HepG2 (cell line): ENCODE results near the gene ACAD8. TPM values are rescaled to one million over a fixed set of nuclear protein-coding genes. Genes with fewer than 3 reads are reported as not detected.

ENCODE experiments used
- ASH2L ChIP-seq: fragments of 300-600, 200-600 bp; sonication (generic); IDR thresholded peaks from 2 replicates; pipeline ENCODE4 v1.7.0; 2017; ENCODE audit warnings: low read depth, mild to moderate bottlenecking, moderate library complexity, mixed read lengths, low read length; ENCODE audit not compliant: insufficient read length
- ATM ChIP-seq: fragments of 450-650 bp; IDR thresholded peaks from 2 replicates; pipeline ENCODE4 v1.7.1; 2017; ENCODE audit warnings: mild to moderate bottlenecking, borderline replicate concordance
- BRF2 ChIP-seq: sonication (generic); formaldehyde crosslinking; IDR thresholded peaks from 2 replicates; pipeline ENCODE4 v1.8.1; 2022; ENCODE audit warnings: mild to moderate bottlenecking, missing genetic modification reagents
- CEBPG ChIP-seq: IDR thresholded peaks from 2 replicates; pipeline ENCODE4 v1.6.1; 2016
- FIP1L1 ChIP-seq: fragments of 200-400 bp; formaldehyde crosslinking; IDR thresholded peaks from 2 replicates; pipeline ENCODE4 v1.6.1; 2018; ENCODE audit warnings: low read depth, mild to moderate bottlenecking, low read length, moderate library complexity, borderline replicate concordance; ENCODE audit not compliant: insufficient read depth
- FLYWCH1 ChIP-seq: sonication (generic); formaldehyde crosslinking; IDR thresholded peaks from 2 replicates; pipeline ENCODE4 v1.8.1; 2023; ENCODE audit warnings: mild to moderate bottlenecking, missing genetic modification reagents
- GATA4 ChIP-seq: sonication (generic); IDR thresholded peaks from 2 replicates; pipeline ENCODE4 v1.6.1; 2016; ENCODE audit warnings: antibody characterized with exemption, low read depth, borderline replicate concordance
- HINFP ChIP-seq: sonication (generic); formaldehyde crosslinking; IDR thresholded peaks from 2 replicates; pipeline ENCODE4 v1.4.0; 2020; ENCODE audit warnings: low read depth, mild to moderate bottlenecking, missing genetic modification reagents
- HNRNPK ChIP-seq: fragments of 200-400 bp; formaldehyde crosslinking; IDR thresholded peaks from 2 replicates; pipeline ENCODE4 v1.6.1; 2018; ENCODE audit warnings: low read length, low read depth, moderate library complexity, mild to moderate bottlenecking; ENCODE audit not compliant: poor library complexity, severe bottlenecking
- KDM3A ChIP-seq: IDR thresholded peaks from 2 replicates; pipeline ENCODE4 v1.6.1; 2018; ENCODE audit warnings: low read depth, missing compliant biosample characterization
- NFKB2 ChIP-seq: sonication (generic); formaldehyde crosslinking; IDR thresholded peaks from 2 replicates; pipeline ENCODE4 v1.4.0; 2020; ENCODE audit warnings: missing genetic modification reagents, borderline replicate concordance
- PLRG1 ChIP-seq: fragments of 450-650 bp; conservative IDR thresholded peaks from 2 replicates; pipeline ENCODE4 v1.6.1; 2016
- TRAFD1 ChIP-seq: sonication (generic); formaldehyde crosslinking; IDR thresholded peaks from 2 replicates; pipeline ENCODE4 v1.5.1; 2020; ENCODE audit warnings: missing genetic modification reagents, mild to moderate bottlenecking, borderline replicate concordance
- YEATS4 ChIP-seq: sonication (generic); formaldehyde crosslinking; IDR thresholded peaks from 2 replicates; pipeline ENCODE4 v1.4.0; 2020; ENCODE audit warnings: missing genetic modification reagents, borderline replicate concordance
- ZBTB34 ChIP-seq: sonication (generic); formaldehyde crosslinking; IDR thresholded peaks from 2 replicates; pipeline ENCODE4 v1.8.0; 2022; ENCODE audit warnings: mild to moderate bottlenecking, missing genetic modification reagents
- ZBTB4 ChIP-seq: sonication (generic); formaldehyde crosslinking; IDR thresholded peaks from 2 replicates; pipeline ENCODE4 v1.4.0; 2020; ENCODE audit warnings: missing genetic modification reagents, mild to moderate bottlenecking, borderline replicate concordance
- ZBTB8A ChIP-seq: sonication (generic); formaldehyde crosslinking; IDR thresholded peaks from 2 replicates; pipeline ENCODE4 v1.4.0; 2020; ENCODE audit warnings: mild to moderate bottlenecking, low read depth, missing genetic modification reagents, borderline replicate concordance
- ZC3H4 ChIP-seq: sonication (generic); formaldehyde crosslinking; IDR thresholded peaks from 2 replicates; pipeline ENCODE4 v1.4.0; 2020; ENCODE audit warnings: missing genetic modification reagents, borderline replicate concordance
- ZNF510 ChIP-seq: sonication (generic); formaldehyde crosslinking; IDR thresholded peaks from 2 replicates; pipeline ENCODE4 v1.4.0; 2020; ENCODE audit warnings: low read depth, mild to moderate bottlenecking, missing genetic modification reagents
- polyA plus RNA-seq, 8 experiments: library from polyadenylated mRNA; depleted of rRNA in 3 of 8; stranded (reverse) in 7 of 8; unstranded in 1 of 8; fragments of >200 nt; fragmentation: Illumina TruSeq in 4 of 8; extraction: Trizol in 4 of 8; gene quantifications; 2 replicates each; pipeline versions ENCODE4 v1.2.1 to v1.2.3, GENCODE V29; 2011 to 2016; ENCODE audit warnings: low read depth in 4 of 8, missing spikeins in 1 of 8, mixed read lengths in 1 of 8; ENCODE audit not compliant: insufficient read depth in 1 of 8
- total RNA-seq, 5 experiments: library from RNA; depleted of rRNA; stranded (reverse); fragments of >200 nt; fragmentation: Illumina TruSeq; extraction: Trizol; gene quantifications; 2 replicates each; pipeline ENCODE4 v1.2.3, GENCODE V29; 2016; ENCODE audit warnings: low read depth in 1 of 5

The ACAD8 gene
- total and polyA plus RNA-seq, 2 of the 13 experiments (the other 11 are each of a cell fraction or from before 2014, with no cell fraction given) = 13.5 to 20.3 TPM

GRCh38 chr11:134272381-134273316, 19.3 kb downstream of the ACAD8 start (continued):
- TF ChIP-seq ZBTB34 (CRISPR knock-in tag) (no peak), ZNF510 (CRISPR knock-in tag) (peak; percentile 51; the same call in 1 of the 2 replicates), GATA4 (no peak), ASH2L (no peak), PLRG1 (no peak), ZC3H4 (no peak), ZBTB8A (CRISPR knock-in tag) (no peak), CEBPG (CRISPR knock-in tag) (peak; percentile 94), YEATS4 (peak; percentile 45; the same call in 1 of the 2 replicates), ATM (no peak), HINFP (0 out of 2 replicates have a peak, but pooled peaks have one; percentile 55), FIP1L1 (no peak), NFKB2 (CRISPR knock-in tag) (no peak), BRF2 (CRISPR knock-in tag) (no peak), KDM3A (CRISPR knock-in tag) (peak; percentile 56; the same call in 1 of the 2 replicates), HNRNPK (no peak), FLYWCH1 (CRISPR knock-in tag) (no peak), ZBTB4 (CRISPR knock-in tag) (no peak), TRAFD1 (CRISPR knock-in tag) (no peak)
